HG02973 (cell line): ENCODE data around the gene PLA2G12A.

ENCODE experiments used
- ATAC-seq: cut with Tn5 transposase; IDR thresholded peaks from one replicate; pipeline ENCODE4 v1.9.1; 2021; ENCODE audit warnings: moderate library complexity; ENCODE audit not compliant: unreplicated experiment

The PLA2G12A gene

DNA sequence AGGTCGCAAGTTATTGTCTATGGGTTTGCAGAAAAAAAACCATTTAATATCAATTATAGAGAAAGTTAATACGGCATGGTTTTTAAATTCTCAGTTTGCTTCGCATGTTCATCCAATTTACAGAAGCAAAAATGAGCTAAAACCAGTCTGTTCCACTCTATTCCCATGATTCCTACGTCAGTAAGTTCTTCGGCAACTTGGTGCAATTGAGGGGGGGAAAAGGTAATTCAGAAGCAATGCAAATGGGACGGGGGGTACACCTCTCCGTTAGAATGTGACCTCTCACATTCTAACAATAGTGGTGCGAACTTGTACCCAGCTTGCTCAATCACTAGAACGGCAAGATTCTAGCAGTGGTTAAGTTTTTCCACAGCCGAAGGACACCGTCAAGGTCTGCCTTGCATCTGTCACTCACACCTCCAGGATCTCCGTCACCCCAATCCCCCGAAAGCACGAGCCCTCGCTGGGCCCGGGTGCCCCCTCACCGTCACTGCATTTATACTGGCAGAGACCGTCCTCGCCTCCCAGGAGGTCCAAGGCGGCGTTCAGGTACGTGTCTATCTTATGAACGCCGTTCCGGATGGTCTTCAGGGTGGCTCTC is 653 bp downstream of the PLA2G12A start:
- ATAC-seq, result no peak

DNA sequence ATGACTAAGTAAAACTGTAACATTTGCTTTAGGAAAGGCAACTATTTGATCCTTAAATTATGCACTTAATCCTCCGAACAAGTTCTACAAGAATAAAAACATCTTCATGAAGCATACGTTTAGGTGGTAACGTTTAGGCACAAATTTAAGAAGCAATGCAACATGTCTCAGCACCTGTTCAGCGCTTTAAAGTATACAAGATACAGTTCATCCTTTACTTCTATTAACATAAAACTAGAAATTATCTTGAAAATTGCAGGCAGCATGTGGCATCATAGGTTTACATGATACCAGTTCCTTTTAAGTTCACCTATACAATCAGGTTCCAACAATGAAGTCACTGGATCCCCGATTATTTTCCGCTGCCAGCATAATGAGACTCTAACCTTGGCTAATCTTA is 1.5 kb downstream of the PLA2G12A start:
- no peak for ATAC-seq

DNA sequence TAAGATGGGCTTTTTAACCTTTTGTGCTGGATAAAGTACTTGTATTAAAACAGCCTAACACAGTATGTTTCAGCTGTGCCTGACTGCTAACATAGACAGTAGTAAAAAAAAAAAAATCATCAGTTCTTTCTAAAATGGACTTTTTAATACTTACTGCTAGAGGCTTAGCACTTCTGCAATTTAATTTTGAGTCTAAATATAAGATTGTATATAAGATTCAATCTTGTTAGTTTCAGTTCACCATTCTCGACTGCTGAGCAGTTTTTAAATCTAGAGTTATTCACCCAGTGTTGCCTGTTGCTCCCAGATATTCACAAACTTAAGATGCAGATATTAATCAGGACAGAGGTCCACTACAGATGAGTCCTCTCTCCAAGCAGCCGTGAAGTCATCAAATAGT is 6.8 kb downstream of the PLA2G12A start:
- no peak for ATAC-seq

DNA sequence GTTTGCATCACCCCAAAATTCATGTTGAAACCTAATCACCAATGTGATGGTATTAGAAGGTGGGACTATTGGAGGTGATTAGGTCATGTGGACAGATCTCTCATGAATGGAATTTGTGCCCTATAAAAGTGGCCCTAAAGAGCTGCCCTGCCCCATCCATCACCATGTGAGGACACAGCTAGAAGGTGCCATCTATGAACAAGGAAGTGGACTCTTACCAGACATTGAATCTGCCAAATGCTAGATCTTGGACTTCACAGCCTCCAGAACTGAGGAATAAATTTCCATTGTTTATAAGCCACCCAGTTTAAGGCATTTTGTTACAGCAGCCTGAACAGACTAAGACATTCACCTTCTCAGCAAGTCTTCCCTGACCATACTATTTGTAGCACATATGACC is 7.5 kb downstream of the PLA2G12A start:
- no peak for ATAC-seq

DNA sequence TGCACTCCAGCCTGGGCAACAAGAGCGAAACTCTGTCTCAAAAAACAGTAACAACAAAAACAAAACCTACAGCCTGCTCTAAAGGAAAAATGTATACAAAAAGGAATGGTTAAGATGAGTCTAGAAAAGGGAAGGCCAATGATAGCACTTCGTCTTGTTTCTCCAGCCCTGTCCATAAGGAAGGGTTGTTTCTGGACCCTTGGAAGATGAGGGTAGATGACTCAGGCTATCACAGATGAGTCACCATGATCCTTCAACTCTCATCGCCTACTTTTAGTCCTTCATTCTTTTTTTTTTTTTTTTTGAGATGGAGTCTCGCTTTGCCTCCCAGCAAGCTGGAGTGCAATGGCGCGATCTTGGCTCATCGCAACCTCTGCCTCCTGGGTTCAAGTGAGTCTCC is 8.8 kb downstream of the PLA2G12A start:
- ATAC-seq, result no peak

DNA sequence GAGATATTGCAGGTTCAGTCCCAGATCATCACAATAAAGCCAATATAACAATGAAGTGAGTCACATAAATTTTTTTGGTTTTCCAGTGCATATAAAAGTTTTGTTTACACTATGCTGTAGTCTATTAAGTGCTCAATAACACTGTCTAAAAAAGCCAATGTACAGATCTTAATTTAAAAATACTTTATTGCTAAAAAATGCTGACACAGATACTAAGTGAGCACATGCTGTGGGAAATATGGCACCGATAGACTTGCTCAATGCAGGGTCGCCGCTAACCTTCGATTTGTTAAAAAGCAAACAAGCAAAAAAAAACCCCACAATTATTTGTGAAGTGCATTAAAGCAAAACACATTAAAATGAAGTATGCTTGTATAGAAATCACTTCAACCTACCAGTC is 10.3 kb downstream of the PLA2G12A start:
- ATAC-seq, result no peak

DNA sequence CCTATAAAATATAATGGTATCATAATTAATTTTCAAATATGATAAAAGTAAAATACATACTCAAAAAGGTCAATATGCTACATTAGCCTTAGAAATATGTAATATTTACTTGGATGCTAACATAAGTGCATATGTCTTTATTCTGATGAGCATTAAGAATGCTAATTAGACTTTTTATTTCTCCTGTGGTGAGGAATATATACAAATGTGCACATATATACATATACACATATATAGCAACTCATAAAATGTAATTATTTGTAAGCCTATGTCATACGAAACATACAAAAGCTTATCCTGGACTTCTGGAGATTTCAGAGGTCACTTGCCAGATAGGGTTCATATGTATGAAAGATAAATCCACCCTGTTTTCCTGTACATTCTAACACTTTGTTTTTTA is 11.1 kb downstream of the PLA2G12A start:
- no peak for ATAC-seq

DNA sequence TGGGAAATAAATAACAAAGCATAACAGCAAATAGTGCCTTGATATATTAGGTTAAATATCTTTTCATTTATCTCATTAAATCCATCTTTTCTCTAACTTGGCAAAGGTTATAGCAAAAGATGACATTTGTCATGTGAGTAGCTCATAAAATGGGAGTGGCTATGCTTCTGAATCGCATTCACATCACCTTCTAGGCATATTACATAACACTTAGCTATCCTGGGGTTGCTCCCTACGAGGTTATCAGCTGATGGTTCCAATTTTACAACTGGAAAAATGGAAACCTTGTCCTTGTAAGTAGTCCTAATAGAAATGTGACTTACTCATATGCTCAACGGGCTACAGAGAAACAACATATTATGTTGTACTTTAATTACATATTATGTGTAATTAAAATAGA is 16.4 kb downstream of the PLA2G12A start:
- no peak for ATAC-seq

DNA sequence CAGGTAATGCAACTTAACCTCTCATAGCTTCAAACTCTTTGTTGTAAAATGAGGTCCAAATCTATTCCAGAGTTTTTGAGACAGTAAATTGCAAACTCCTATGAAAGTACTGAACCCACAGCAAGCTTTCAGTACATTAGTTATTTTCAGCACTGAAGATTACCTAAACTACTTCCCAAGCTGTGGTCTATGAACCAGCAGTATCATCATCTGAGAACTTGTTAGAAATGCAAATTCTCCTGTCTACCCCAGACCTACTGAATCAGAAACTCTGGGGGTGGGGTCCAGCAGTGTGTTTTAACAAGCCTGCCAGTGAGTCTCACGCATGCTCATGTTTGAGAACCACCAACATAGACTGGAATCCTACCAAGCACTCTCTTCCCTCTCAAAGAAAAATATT is 20.9 kb downstream of the PLA2G12A start:
- peak; percentile 81 for ATAC-seq

DNA sequence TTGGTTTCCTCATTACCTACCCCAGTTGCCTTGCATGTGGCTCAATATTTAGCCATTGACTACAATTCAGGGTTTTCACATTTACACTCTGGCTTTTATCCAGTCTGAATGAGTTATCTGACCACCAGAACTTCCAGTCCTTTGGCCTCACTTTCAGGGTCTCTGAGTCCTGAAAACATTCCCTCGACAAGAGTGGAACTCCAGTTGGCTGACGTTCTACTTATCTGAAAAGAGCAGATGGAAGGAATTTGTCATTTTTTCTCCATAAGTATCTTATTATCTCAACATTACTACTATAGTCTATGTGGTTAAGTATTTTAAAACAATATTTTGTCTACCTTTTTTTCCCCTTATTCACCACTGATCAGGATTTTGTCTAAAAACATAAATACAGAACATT is 21.4 kb downstream of the PLA2G12A start:
- ATAC-seq, result no peak

DNA sequence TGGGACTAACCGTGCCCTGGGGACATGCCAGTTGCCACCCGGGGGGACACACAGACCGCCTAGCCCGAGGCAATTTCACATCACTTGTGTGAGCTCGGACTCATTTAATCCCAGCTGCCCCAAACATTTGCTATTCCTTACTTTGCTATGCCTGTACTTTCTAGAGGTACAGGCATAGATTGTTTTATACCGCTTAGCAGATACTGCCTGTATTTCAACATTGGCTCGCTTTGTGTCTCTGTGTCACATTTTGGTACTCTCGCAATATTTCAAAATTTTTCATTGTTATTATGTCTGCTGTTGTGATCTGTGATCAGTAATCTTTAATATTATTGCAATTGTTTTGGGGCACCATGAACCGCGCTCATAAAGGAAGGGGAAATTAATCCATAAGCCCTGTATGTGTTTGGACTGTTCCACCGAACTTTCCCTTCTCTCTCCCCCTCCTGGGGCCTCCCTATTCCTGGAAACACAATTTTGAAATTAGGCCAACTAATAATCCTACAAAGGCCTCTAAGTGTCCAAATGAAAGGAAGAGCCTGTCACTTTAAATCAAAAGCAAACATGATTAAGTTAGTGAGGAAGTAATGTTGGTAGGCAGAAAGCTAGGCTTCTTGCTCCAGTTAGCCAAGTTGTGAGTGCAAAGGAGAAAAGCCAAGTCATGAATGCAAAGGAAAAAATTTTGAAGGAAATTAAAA is 26.1 kb downstream of the PLA2G12A start:
- no peak for ATAC-seq

DNA sequence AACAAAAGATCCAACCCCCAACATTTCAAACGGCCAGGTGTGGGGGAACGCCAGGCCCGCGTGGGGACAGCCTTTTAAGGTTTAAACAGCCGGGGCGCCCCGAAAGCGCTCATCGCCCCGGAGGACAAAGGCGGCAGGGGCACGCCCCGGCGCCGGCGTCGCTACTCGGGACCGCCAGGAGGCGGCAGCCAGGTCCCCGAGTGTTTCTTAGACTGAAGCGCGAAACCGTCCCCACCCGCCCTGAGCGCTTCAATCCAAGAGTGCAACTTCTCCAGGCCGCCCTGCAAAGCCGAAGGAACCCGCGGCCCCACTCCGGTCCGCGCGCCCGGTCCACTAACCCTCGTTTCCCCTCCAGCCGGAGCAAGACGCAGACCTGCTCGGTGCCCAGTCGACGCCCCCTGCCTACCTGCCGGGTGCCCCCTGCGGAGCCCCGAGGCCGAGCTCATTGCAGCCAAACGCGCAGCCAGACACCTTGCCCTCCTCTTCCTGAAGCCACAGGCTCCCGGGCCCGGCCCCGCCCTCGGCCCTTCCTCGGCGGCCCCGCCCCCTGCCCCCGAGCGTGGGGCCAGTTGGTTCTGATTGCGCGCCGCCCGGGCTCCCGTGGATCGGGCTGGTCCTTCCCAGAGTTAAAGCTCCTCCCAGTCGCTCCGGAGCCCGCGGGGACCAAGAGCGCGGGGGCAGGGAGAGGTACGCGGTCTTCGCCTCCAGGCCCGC is 26.8 kb downstream of the PLA2G12A start, which contains the start of gene CASP6:
Gene CASP6 (minus strand): TSS at position 496 of the 714 bp plus-strand sequence. CDS start 50 bp downstream, at position 446.
- ATAC-seq, result peak; percentile 79

DNA sequence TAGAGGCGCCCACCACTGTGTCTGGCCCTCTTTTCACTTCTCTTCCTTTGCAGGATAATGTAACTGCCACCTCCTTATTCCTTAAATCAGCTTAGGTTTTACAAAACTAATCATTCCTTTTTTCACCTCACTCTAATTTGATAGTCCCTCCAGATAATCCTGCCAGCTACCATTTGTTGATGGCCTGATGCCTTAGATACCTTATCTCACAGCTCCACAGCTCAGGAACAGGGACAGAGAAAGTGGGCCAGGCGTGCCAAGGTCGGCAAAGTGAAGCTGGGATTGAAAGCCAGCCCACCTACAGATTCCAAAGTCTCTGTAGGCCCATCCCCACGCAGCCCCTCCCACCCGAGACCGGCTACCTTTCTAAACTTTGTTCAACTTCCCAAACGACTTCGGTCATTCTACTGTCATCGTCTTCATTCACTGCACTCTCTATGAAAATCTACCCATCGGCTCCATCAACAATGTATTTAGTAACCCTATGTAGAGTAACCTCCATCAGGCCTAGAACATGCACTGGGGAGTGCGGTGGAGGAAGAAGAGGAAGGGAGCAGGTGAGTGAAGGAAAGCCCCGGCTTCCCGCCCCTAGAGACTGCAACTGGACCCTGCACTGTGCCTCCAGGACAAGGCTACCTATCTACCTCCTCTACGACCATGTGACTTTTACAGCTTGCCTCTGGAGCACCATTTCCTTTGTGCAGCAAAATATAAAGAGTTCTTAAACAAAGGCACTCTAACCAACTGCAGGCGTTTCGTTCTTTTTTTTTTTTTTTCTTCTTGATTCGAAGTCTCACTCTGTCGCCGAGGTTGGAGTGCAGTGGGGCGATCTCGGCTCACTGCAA is 28.1 kb downstream of the PLA2G12A start:
- ATAC-seq, result no peak

DNA sequence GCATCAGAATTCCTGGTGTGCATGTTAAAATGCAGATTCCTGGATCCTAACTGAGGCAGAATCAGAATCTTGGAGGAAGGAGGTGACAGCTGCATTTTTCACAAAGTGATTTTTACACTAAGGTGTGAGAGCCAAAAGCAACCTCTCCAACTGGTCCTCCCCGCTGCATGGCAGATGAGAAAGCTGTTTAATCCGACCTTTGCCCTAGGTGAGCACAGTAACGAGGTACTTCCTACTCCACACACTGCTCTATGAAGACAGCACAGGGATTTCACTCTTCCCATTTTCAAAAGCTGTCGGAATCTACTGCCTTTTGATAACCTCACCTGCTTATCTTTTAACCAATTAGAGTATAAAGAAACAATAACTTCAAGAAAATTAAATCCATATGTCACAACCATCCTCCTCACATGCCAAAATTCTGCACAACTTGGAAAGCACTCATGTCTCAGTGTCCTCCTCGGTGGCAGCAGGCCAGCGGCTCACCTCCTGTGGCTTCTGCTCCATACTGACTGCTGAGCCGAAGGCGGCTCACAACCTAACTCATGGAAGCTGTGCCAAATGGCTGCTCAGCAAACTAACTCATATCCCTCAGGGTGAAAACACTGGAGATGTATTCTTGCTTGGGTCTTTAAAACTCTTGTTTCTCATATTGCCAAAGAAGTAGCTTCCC is 30.2 kb downstream of the PLA2G12A start:
- ATAC-seq, result no peak

DNA sequence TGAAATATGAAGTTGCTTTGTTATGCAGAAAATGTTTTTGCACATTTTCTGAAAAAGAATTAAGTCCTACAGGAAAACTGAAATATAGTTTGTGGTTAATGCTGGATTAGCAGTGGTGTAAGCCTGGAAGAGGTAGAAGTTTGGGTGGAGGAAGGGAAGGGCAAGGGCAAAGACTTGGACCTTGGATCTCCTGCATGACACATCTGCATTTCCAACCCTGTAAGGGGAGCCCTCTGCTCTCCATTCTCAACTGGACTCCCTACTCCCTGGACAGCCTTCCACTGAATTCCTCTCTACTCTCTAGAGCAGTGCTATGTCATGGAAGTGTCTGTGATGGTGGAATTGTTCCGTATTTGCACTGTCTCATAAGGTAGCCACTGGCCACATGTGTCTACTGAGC is 31.2 kb downstream of the PLA2G12A start:
- ATAC-seq, result no peak

DNA sequence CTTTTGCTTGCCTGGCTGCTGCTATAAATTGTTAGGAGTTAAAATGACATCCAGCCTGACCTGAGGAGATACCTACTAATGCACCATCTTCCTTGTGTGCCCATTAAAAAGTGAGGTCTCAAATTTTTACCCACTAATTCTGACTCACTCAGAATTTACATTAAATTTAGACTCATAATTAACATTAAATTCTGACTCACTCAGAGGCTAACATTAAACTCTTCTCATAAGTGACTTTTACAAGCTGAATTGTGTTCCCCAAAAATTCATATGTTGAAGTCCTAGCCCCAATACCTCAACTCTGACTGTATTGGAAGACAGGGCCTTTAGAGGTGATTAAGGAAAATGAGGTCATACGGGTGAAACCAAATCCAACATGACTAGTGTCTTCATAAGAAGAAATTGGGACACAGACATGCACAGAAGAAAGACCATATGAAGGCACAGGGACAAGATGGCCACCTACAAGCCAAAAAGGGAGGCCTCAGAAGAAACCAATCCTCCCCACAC is 38.4 kb downstream of the PLA2G12A start:
- no peak for ATAC-seq

DNA sequence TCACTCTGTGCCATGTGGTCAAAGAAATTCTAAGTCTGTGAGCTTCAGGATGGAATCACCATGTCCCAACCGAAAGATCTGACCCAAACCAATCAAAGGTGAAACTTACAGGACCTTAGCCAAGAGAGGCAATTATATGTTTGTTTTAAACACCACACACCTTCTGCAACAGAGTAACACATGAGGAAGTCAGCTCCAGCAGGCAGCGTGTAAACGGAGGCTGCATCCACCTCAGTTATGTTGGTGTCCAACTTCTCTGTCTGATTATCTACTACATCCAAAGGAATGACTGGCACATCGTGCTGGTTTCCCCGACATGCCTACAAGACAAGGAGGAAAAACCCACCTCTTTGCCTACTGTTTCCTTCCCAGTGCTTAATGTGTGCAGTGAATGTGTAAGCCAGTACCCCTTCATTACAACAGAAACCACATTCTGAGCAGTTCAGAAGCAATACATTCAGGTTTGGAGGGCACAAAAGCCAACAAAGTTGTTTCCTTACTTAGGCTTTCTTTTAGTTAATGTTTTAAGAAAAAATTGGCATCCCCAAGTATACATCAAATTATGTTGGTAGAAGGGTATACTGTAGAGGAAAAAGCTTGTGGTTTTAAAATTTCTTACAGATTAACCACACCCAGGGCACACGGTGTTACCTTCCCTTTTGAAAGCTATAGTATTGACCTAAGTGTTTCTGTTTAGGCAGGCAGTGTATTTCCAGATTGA is 39.0 kb downstream of the PLA2G12A start:
- peak; percentile 75 for ATAC-seq

DNA sequence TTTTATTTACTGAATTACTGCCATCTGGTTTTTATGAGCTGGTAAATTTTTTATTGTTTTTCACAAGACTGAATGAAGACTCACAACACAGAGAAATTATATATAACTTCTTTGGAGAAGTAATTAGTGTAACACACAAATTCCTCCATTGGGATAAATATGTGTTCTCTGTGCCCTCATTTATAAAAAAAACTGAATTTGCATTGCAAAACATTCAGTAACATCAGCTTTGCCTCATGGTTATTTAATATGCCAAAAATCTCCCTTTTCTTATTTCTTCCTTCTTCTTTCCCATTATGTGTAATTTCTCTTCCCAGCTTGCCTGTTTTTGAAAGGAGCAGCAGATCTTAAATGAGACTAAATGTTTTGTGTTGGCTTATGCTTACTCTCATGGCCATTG is 45.1 kb downstream of the PLA2G12A start:
- ATAC-seq, result no peak

DNA sequence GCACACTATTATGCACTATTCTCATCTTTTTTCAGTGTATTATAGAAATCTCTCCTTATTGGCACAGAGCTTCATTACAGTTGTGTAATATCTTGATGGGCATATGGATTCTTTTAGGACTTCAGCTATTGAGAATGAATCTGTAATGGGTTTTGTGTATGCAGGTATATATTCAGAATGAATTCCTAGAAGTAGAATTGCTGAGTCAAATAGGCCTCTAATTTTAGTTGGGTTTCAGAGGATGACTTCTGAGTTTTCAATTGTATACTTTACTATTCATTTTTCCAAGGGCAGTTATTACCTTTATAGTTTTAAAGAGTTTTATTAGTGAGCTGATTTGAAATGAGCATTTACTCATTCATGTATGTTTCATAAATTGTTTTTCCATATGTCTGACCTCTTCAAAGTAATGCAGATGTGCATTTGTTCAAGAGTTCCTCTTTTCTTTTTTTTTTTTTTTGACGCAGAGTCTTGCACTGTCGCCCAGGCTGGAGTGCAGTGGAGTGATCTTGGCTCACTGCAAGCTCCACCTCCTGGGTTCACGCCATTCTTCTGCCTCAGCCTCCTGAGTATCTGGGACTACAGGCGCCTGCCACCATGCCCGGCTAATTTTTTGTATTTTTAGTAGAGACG is 46.1 kb downstream of the PLA2G12A start:
- ATAC-seq, result no peak
